Caco-2 (cell line): ENCODE data around the gene PRADC1. TPM values are rescaled to one million over a fixed set of nuclear protein-coding genes. Genes with fewer than 3 reads are reported as not detected.

Source experiments
- BruUV-seq: library from RNA; stranded (reverse); fragments of 400-500 nt; replicated peaks from 2 replicates; lab custom pipeline; 2021; lab: Mats Ljungman, UMichigan
- CTCF ChIA-PET: fragments of 300-600 bp; sonication (Branson Sonifier 250); formaldehyde crosslinking; loops from one replicate; lab custom pipeline; 2022; ENCODE audit warnings: antibody characterized with exemption; lab: Charles Lee
- POLR2A ChIA-PET: fragments of 300-600 bp; sonication (Branson Sonifier 250); formaldehyde crosslinking; loops from one replicate; lab custom pipeline; 2022; ENCODE audit warnings: antibody characterized with exemption; lab: Charles Lee
- DNase-seq, 2 experiments: peaks; one replicate each; pipeline versions ENCODE4 v3.0.0 to v3.0.0-alpha.2; 2020 to 2022
- H3K27me3 ChIP-seq: replicated peaks from 2 replicates; pipeline ENCODE4 v1.6.0; 2011; ENCODE audit warnings: low read length; ENCODE audit not compliant: control insufficient read depth, insufficient read depth
- H3K36me3 ChIP-seq: 2 replicates; pipeline ENCODE4 v1.5.1; 2011; ENCODE audit warnings: low read length; ENCODE audit not compliant: control insufficient read depth, insufficient read depth
- H3K4me1 ChIP-seq: fragments of 250-450 bp; sonication (Bioruptor Pico); 2 replicates; pipeline ENCODE4 v1.5.1; 2020; ENCODE audit warnings: mild to moderate bottlenecking
- H3K4me3 ChIP-seq: 2 replicates; pipeline ENCODE4 v1.5.1; 2011; ENCODE audit warnings: low read depth, mild to moderate bottlenecking, control low read depth, low read length
- H3K9me3 ChIP-seq: fragments of 250-450 bp; sonication (Bioruptor Pico); 2 replicates; pipeline ENCODE4 v1.5.1; 2020; ENCODE audit warnings: mild to moderate bottlenecking, moderate library complexity
- H3K27ac Mint-ChIP-seq: one replicate; pipeline ENCODE4 v1.8.0; 2022; ENCODE audit warnings: mixed read lengths; ENCODE audit not compliant: unreplicated experiment
- H3K27me3 Mint-ChIP-seq: one replicate; pipeline ENCODE4 v1.8.0; 2022; ENCODE audit warnings: mixed read lengths; ENCODE audit not compliant: insufficient read depth, unreplicated experiment
- H3K36me3 Mint-ChIP-seq: one replicate; pipeline ENCODE4 v1.8.0; 2022; ENCODE audit warnings: mild to moderate bottlenecking, mixed read lengths; ENCODE audit not compliant: insufficient read depth, unreplicated experiment
- H3K4me1 Mint-ChIP-seq: one replicate; pipeline ENCODE4 v1.8.0; 2022; ENCODE audit warnings: low read depth, mixed read lengths; ENCODE audit not compliant: unreplicated experiment
- H3K4me3 Mint-ChIP-seq: one replicate; pipeline ENCODE4 v1.8.0; 2022; ENCODE audit warnings: mild to moderate bottlenecking, moderate library complexity, mixed read lengths; ENCODE audit not compliant: unreplicated experiment
- H3K9me3 Mint-ChIP-seq: one replicate; pipeline ENCODE4 v1.8.0; 2022; ENCODE audit warnings: mixed read lengths; ENCODE audit not compliant: unreplicated experiment
- intact Hi-C: fragments of 100-400 bp; cut with micrococcal nuclease; formaldehyde crosslinking; loops from one replicate; pipeline ENCODE4 v1.10.0; 2022; ENCODE audit not compliant: unreplicated experiment
- total RNA-seq: library from RNA; stranded (reverse); gene quantifications from 2 replicates; pipeline ENCODE4 v1.2.3, GENCODE V29; 2022
- TF ChIP-seq, protein P1 (sequence below), 2 experiments: fragments of 200-600 bp in 1 of 2; IDR thresholded peaks; 1 replicate in 1 of 2; 2 replicates in 1 of 2; pipeline versions ENCODE4 v1.5.1 to v1.8.0; 2011 to 2022; ENCODE audit warnings: antibody characterized with exemption in 1 of 2, control low read depth in 1 of 2, inconsistent platforms in 1 of 2, low read depth in 1 of 2, low read length in 1 of 2, mild to moderate bottlenecking in 1 of 2, moderate library complexity in 1 of 2; ENCODE audit not compliant: insufficient read depth in 1 of 2, severe bottlenecking in 1 of 2, unreplicated experiment in 1 of 2

PRADC1 gene
- total RNA-seq, 1 experiment from 2014 or later, result 24.1 TPM

DNA sequence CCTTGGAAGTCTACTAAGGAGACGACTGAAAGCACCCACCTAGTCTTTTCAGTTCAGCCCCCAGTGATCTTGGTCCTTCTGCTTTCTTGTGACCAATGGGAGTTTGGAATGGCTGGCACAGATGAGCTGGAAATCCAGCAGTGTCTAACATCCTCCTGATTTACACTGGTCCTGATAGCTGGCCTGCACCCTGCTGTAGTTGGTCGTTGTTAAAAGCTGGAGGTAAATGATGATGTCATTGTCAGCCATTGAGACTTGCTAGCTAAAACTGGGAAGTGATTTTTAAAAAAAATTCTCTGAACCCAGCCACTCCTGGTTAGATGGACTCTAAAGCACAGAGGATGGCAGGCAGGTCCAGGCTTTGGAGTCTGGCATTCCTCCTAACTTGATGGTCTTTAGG is 20.4 kb upstream of the PRADC1 start:
- no TSS peak for BruUV-seq
- no peak overlapping the region for H3K4me3 ChIP-seq
- Mint-ChIP-seq H3K4me1 (no peaks in the 10 kb centered on the region), H3K27me3 (no peaks in the 10 kb centered on the region), H3K9me3 (no peaks in the 10 kb centered on the region), H3K4me3 (no peak overlapping the region), H3K27ac (no peak overlapping the region), H3K36me3 (peaks cover 82% of the 10 kb centered on the region)
- CTCF ChIA-PET, result no interaction called here
- intact Hi-C loops, result no loop called here
- H3K9me3 ChIP-seq, result no peaks in the 10 kb centered on the region
- TF ChIP-seq, protein P1, sequence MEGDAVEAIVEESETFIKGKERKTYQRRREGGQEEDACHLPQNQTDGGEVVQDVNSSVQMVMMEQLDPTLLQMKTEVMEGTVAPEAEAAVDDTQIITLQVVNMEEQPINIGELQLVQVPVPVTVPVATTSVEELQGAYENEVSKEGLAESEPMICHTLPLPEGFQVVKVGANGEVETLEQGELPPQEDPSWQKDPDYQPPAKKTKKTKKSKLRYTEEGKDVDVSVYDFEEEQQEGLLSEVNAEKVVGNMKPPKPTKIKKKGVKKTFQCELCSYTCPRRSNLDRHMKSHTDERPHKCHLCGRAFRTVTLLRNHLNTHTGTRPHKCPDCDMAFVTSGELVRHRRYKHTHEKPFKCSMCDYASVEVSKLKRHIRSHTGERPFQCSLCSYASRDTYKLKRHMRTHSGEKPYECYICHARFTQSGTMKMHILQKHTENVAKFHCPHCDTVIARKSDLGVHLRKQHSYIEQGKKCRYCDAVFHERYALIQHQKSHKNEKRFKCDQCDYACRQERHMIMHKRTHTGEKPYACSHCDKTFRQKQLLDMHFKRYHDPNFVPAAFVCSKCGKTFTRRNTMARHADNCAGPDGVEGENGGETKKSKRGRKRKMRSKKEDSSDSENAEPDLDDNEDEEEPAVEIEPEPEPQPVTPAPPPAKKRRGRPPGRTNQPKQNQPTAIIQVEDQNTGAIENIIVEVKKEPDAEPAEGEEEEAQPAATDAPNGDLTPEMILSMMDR (IDR thresholded peaks at IDR 0.05; ENCODE audit: insufficient read depth in 1 of 2, low read depth in 1 of 2, low read length in 1 of 2, severe bottlenecking in 1 of 2, unreplicated experiment in 1 of 2), result no peak
- DNase-seq, result no peak
- H3K27me3 ChIP-seq, result no peaks in the 10 kb centered on the region
- POLR2A ChIA-PET, result no interaction called here
- no peaks in the 10 kb centered on the region for H3K4me1 ChIP-seq
- H3K36me3 ChIP-seq, result peaks cover 8% of the 10 kb centered on the region

DNA sequence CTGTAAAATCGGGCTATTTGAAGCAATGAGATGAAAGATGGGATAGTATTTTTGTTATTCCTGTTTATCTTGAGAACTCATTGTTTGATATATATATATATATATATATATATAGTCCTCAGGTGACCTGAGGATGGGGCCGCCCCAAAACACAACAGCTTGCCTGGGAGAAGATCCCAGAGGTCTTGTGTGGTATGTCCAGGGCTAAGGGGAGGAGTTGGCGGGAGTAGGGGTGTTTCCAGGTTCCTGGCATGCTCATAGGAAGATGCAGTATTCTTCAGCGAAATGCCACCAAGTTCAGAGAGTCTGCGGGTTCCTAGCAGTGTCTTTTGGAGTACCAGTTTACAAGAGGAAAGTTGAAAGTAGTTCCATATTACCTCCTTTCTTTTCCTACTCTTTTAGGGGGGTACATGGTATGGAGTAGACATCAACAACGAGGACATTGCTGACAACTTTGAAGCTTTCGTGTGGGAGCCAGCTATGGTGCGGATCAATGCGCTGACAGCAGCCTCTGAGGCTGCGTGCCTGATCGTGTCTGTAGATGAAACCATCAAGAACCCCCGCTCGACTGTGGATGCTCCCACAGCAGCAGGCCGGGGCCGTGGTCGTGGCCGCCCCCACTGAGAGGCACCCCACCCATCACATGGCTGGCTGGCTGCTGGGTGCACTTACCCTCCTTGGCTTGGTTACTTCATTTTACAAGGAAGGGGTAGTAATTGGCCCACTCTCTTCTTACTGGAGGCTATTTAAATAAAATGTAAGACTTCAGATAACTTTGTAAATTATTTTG is 19.4 kb upstream of the PRADC1 start:
- no TSS peak for BruUV-seq
- Mint-ChIP-seq H3K4me1 (no peaks in the 10 kb centered on the region), H3K9me3 (no peaks in the 10 kb centered on the region), H3K27me3 (no peaks in the 10 kb centered on the region), H3K27ac (no peak overlapping the region), H3K36me3 (peaks cover 92% of the 10 kb centered on the region), H3K4me3 (no peak overlapping the region)
- TF ChIP-seq, protein P1 (IDR thresholded peaks at IDR 0.05; ENCODE audit: insufficient read depth in 1 of 2, low read depth in 1 of 2, low read length in 1 of 2, severe bottlenecking in 1 of 2, unreplicated experiment in 1 of 2), result no peak
- no peak overlapping the region for H3K4me3 ChIP-seq
- intact Hi-C loops, result no loop called here
- ChIA-PET CTCF (interaction anchor here (0.7 kb wide), 1 partner anchor 385 kb away, joined by 3 read pairs; no protein-coding TSS in a partner anchor), POLR2A (no interaction called here)
- no peak for DNase-seq
- H3K36me3 ChIP-seq, result peaks cover 8% of the 10 kb centered on the region
- no peaks in the 10 kb centered on the region for H3K4me1 ChIP-seq
- H3K9me3 ChIP-seq, result no peaks in the 10 kb centered on the region
- no peaks in the 10 kb centered on the region for H3K27me3 ChIP-seq

DNA sequence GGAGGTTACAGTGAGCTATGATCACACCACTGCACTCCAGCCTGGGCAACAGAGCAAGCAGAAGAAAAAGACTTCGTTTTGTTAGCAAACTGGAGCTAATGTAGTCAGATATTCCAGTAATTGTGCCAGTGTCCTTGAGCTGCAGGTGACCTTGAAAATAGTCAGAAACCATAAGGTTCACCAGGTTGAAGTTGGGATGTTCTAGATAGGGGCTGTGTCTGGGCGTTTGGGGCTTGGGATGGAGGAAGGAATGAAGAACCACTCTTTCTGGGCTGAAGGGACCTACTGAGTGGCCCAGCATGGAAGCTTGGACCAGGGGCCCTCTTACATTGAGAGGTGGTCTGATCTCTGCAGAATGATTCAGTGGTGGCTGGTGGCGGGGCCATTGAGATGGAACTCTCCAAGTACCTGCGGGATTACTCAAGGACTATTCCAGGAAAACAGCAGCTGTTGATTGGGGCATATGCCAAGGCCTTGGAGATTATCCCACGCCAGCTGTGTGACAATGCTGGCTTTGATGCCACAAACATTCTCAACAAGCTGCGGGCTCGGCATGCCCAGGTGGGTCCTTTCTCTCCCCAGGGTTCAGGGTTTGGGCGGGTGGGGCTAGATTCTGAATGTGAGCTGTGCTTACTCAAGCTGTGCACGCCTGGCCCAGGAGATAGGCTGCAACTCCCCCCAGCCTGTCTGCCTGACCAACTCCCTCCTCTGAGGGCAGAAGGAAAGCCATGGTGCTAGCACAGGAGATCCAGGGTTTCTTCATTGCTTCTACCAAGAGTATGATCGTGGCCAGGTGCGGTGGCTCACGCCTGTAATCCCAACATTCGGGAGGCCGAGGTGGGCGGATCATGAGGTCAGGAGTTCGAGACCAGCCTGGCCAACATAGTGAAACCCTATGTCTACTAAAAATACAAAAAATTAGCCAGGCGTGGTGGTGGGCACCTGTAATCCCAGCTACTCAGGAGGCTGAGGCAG is 18.1 kb upstream of the PRADC1 start:
- TF ChIP-seq, protein P1 (IDR thresholded peaks at IDR 0.05; ENCODE audit: insufficient read depth in 1 of 2, low read depth in 1 of 2, low read length in 1 of 2, severe bottlenecking in 1 of 2, unreplicated experiment in 1 of 2), result no peak
- POLR2A ChIA-PET, result no interaction called here

More for the DNA sequence above, 18.1 kb upstream of the PRADC1 start:
- DNase-seq, result no peak
- Histone ChIP-seq H3K27me3 (no peaks in the 10 kb centered on the region), H3K4me1 (no peaks in the 10 kb centered on the region), H3K4me3 (no peak overlapping the region), H3K36me3 (peaks cover 8% of the 10 kb centered on the region), H3K9me3 (no peaks in the 10 kb centered on the region)
- Mint-ChIP-seq H3K9me3 (no peaks in the 10 kb centered on the region), H3K4me1 (no peaks in the 10 kb centered on the region), H3K4me3 (no peak overlapping the region), H3K36me3 (peaks cover 95% of the 10 kb centered on the region), H3K27me3 (no peaks in the 10 kb centered on the region), H3K27ac (no peak overlapping the region)
- no TSS peak for BruUV-seq
- CTCF ChIA-PET, result interaction anchor here (1.3 kb wide), 1 partner anchor 18 kb away, joined by 3 read pairs; no protein-coding TSS in a partner anchor
- intact Hi-C loops, result no loop called here
